KOPT-K1 (cell line): ENCODE measurements around the gene JUNB.
A peak's percentile ranks its signal among the peaks of the same experiment; 100 is the strongest.

Source experiments
- H3K27ac ChIP-seq: fragments of 200-600 bp; sonication (generic); 2 replicates; pipeline ENCODE4 v1.5.1; 2016; ENCODE audit warnings: antibody characterized with exemption, mild to moderate bottlenecking, low read depth, low read length; ENCODE audit not compliant: poor library complexity, severe bottlenecking
- H3K36me3 ChIP-seq: fragments of 200-600 bp; sonication (generic); 2 replicates; pipeline ENCODE4 v1.5.1; 2017; ENCODE audit warnings: antibody characterized with exemption, mild to moderate bottlenecking, low read length, moderate library complexity; ENCODE audit not compliant: insufficient read depth
- H3K9me3 ChIP-seq: fragments of 200-600 bp; sonication (generic); 2 replicates; pipeline ENCODE4 v1.5.1; 2017; ENCODE audit warnings: antibody characterized with exemption, low read length, mild to moderate bottlenecking; ENCODE audit not compliant: insufficient read depth, poor library complexity, severe bottlenecking

Gene JUNB

GRCh38 chr19:12791345-12792050 is at the start of gene JUNB:
TSS of gene JUNB (plus strand) at chr19:12791486. CDS start at chr19:12791772, 286 bp downstream.
- Histone ChIP-seq H3K9me3 (no peaks in the 10 kb centered on the region), H3K27ac (peak within 1 kb of the TSS; percentile 94), H3K36me3 (no peaks in the 10 kb centered on the region)

DNA sequence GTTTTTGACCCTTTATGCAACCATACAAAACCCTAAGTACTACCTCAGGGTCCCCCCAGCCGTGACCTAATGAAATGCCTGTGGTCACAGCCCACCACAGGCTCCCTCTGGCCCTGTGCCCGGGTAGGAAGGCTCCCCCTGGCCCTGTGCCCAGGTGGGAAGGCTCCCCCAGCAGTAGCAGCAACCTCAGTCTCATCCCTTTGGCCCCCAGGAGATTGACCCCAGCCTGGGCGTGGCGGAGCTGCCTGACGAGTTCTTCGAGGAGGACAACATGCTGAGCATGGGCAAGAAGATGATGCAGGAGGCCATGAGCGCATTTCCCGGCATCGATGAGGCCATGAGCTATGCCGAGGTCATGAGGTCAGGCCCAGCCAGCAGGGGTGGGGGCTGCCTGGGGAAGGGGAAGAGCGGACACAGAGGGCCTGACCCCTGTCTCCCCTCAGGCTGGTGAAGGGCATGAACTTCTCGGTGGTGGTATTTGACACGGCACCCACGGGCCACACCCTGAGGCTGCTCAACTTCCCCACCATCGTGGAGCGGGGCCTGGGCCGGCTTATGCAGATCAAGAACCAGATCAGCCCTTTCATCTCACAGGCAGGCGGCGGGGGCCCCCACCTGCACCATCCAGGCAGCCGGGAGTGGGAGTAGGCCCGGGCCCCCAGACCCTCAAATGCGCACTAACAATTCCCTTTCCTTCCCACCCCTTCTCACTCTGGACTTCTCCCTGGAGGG is 46.0 kb upstream of the JUNB start:
- Histone ChIP-seq H3K9me3 (no peaks in the 10 kb centered on the region), H3K27ac (no peak overlapping the region), H3K36me3 (peaks cover 47% of the 10 kb centered on the region)

- Histone ChIP-seq H3K27ac (no peak overlapping the region), H3K9me3 (no peaks in the 10 kb centered on the region), H3K36me3 (peaks cover 40% of the 10 kb centered on the region)
Measured at GRCh38 chr19:12748489-12748888, 42.8 kb upstream of the JUNB start.

GRCh38 chr19:12749938-12750521 is 41.3 kb upstream of the JUNB start:
- no peaks in the 10 kb centered on the region for H3K9me3 ChIP-seq
- H3K27ac ChIP-seq, result no peak overlapping the region
- H3K36me3 ChIP-seq, result peaks cover 31% of the 10 kb centered on the region

- no peak overlapping the region for H3K27ac ChIP-seq
- H3K36me3 ChIP-seq, result peaks cover 22% of the 10 kb centered on the region
- H3K9me3 ChIP-seq, result no peaks in the 10 kb centered on the region
Measured at GRCh38 chr19:12750851-12751250, 40.4 kb upstream of the JUNB start.

- no peak within 1 kb of the TSS for H3K27ac ChIP-seq
- peaks cover 15% of the 10 kb centered on the region for H3K36me3 ChIP-seq
- no peaks in the 10 kb centered on the region for H3K9me3 ChIP-seq
Measured at GRCh38 chr19:12751635-12752034, 39.7 kb upstream of the JUNB start, which contains the start of gene BEST2. TSS of gene BEST2 (plus strand) at chr19:12751791. CDS start at chr19:12752593, 802 bp downstream.

DNA sequence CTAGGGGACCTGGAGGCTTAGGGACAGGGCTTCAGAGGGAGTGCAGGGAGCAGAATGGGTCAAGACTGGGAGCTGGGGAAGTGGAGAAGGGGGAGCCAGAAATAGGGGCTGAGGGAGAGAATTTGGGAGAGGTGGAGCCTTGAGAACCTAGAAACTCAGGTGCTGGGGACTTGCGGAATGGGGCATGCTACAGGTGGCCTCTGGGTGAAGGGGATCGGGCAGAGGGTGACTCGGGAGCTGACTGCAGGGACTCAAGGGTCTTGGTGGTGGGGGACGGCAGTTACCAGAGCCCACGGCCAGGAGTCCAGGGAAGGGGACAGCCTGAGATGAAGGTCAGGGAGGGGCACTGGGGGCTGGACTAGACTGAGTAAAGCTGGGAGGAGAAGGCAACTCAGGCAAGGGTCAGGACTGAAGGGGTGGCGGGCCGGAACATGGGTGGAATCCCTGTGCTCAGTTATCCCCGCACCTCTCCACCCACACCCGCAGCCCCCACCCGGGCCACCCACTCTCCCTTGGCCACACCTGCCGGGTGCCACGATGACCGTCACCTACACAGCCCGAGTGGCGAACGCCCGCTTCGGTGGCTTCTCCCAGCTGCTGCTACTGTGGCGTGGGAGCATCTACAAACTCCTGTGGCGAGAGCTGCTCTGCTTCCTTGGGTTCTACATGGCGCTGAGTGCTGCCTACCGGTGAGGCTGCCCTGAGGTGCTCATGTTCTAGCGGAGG is 39.1 kb upstream of the JUNB start:
- H3K36me3 ChIP-seq, result peaks cover 11% of the 10 kb centered on the region
- no peak overlapping the region for H3K27ac ChIP-seq
- H3K9me3 ChIP-seq, result no peaks in the 10 kb centered on the region

GRCh38 chr19:12754465-12755196 is 36.7 kb upstream of the JUNB start:
- Histone ChIP-seq H3K36me3 (no peaks in the 10 kb centered on the region), H3K9me3 (no peaks in the 10 kb centered on the region), H3K27ac (no peak overlapping the region)

DNA sequence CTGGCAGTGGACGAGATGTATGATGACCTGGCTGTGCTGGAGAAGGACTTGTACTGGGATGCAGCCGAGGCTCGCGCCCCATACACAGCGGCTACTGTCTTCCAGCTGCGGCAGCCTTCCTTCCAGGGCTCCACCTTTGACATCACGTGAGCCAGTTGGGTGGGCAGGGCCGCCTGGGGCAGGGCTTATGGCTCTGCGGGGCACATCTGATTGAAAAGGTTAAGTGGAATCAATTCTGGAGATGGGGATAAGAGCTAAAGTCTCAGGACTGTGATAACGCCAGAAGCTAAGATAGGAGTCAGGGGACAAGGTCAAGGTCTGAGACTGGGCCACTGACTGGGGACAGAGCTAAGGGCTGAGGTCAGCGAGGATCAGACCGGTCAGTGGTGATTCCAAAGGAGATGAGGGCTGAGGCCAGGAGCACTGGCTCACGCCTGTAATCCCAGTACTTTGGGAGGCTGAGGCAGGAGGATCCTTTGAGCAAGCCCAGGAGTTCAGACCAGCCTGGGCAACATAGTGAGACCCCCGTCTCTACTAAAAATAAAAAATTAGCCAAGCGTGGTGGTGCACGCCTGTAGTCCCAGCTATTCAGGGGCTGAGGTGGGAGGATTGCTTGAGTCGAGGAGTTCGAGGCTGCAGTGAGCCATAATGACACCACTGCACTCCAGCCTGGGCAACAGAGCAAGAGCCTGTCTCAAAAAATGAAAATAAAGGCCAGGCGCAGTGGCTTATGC is 35.0 kb upstream of the JUNB start:
- H3K9me3 ChIP-seq, result no peaks in the 10 kb centered on the region
- H3K36me3 ChIP-seq, result no peaks in the 10 kb centered on the region
- no peak overlapping the region for H3K27ac ChIP-seq

- Histone ChIP-seq H3K36me3 (no peaks in the 10 kb centered on the region), H3K27ac (no peak overlapping the region), H3K9me3 (no peaks in the 10 kb centered on the region)
Measured at GRCh38 chr19:12757544-12758274, 33.6 kb upstream of the JUNB start.

DNA sequence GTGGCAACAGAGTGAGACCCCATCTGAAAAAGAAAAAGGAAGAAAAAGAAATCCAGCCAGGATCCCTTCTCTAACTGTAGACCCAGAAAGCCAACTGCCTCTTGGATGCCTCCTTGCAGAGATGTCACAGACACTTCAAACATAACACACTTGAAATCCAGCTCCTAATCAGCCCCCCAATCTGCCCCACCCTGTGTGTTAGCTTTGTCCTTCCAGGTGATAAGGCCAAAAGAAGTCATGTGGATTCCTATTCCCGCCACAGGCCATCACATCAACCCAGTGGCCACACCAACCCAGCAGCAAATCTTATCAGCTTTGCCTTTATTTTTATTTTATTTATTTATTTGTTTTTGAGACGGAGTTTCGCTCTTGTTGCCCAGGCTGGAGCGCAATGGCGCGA is 31.6 kb upstream of the JUNB start:
- Histone ChIP-seq H3K36me3 (no peaks in the 10 kb centered on the region), H3K27ac (no peak overlapping the region), H3K9me3 (no peaks in the 10 kb centered on the region)

- Histone ChIP-seq H3K9me3 (no peaks in the 10 kb centered on the region), H3K36me3 (no peaks in the 10 kb centered on the region), H3K27ac (no peak overlapping the region)
Measured at GRCh38 chr19:12763100-12763499, 28.2 kb upstream of the JUNB start.

DNA sequence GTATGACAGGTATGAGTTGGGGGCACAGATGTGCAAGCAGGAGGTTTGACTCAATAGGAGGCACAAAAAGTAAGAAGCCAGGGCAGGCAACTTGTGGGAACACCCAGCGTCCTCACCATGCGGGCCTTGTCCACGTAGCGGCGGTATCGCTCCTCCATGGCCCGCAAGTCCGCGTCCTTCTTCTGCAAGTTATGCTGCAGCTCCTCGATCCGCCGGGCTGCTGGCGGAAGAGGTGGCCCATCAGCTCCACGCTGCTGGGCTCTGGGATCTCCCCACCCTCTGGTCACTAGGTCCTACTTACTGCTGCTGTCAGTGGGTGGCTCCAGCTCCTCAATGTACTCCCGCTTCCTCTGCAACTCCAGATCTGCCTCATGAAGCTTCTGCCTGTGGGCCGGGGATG is 26.6 kb upstream of the JUNB start:
- H3K27ac ChIP-seq, result no peak overlapping the region
- no peaks in the 10 kb centered on the region for H3K9me3 ChIP-seq
- H3K36me3 ChIP-seq, result no peaks in the 10 kb centered on the region
